Ramos (cell line): ENCODE results near the gene RUFY3.
"Not testable (repeated sequence)": the region's sequence is repeated elsewhere in the genome, so short reads cannot be mapped to it uniquely, and the experiment has no call there.

Source experiments
- in situ Hi-C: fragments of 300-500 bp; cut with MboI; formaldehyde crosslinking; loops from one replicate; pipeline ENCODE4 v1.14.3; 2022; ENCODE audit warnings: low sequenced_read_pairs; ENCODE audit not compliant: unreplicated experiment

The RUFY3 gene

DNA sequence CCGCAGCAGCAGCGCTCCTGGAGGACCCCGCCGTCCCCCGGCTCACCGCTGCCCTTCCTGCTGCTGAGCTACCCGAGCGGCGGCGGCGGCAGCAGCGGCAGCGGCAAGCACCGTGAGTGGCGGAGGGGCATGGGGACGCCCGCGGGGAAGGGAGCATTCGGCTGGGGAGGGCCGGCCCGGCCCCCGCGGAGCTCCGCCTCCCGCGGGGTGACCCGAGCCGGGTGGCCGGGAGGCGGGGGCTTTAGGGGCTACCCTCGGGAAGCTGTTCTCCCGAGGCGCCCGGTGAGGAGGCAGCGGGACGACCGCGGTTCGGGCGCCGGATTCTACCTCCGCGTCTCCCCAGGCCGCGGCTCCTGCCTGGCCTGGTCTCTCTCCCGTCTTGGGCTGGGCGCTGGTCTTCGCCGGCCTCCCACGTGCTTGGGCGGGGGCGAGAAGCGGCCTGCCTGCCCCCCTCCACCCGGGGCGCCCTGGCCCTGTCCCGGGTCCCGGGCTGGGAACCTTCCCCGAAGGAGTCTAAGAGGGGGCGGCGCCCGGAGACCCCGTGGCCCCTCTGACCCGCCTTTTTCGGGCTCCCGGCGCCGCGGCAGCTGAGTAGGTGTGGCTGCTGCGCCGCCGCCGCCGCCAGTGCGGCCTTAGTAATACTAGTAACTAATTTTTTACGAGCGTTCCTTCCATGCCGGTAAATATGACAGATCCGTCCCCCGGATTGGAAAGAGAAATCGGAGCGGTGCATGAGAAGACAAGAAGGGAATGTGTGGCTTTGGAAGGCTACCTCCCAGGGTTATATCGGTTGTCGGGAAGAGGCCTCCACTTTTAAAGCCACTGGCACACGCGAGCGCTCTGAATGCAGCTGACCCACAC is 16.4 kb upstream of the RUFY3 start:
- in situ Hi-C loops: no loop called here

DNA sequence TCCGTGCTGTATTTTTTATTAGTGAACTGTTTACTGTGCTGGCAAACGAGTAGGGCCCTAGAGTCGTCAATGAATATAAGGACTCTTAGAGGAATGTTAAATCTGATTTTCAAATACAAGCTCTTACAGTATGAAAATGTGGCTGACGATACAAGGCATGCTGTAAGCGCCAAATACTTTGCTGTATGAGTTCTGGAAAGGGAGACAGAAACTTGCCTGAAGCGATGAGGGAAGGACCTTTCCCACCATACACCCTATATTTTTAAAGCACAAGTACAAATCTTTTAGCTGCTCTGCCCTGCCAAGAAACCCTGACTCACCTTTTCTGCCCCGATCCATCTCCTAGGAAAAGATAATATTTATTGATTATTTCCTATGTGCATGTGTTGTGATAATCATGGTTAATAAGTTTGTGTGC is 15.7 kb upstream of the RUFY3 start:
- in situ Hi-C loops: no loop called here

DNA sequence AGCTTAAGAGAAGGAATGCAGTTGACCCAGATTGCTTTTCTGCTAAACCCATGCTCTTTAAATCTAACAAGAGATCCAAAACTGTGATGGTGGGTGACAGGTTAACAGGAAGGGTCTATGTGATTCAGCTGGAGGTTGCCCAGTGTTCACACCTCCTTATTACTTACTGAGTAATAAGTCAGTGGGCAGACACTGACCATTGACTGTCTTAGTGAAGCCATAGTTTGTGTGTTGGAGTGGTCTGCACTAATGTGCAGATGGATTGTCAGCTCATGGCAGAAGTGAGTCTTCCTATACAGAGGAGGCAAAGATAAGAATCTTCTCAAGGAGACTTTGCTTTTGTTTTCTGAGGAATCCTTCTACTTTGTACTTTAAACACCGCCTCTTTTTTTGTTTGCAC is 15.2 kb upstream of the RUFY3 start:
- in situ Hi-C loops: no loop called here

DNA sequence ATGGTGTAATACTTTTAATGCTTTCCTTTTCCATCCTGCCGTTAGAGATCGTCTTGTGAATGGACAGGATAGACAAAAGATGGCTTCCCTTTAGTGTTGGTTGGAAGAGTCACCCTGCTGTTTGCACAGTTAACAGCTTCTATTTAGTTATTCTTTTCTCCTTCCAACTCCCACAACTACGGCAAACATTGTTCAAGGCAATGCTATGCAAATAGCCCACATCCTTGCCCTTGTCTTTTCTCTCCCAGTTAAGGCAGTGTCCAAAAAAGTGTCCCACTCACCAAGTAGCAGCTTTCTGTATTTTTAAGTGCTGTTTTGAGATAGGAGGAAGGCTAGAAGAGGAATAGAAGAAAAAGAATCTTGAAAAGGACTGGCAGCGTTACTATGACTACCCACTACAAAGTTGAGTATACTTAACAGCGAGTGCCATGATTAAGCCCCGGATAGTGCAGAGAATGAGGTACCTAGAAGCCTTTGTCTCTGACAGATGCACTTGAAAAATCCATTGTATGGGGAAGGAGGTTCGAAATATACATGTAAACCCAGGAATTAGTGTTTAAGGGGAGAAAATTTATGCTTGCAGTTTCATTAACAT is 12.1 kb upstream of the RUFY3 start:
- in situ Hi-C loops: no loop called here

DNA sequence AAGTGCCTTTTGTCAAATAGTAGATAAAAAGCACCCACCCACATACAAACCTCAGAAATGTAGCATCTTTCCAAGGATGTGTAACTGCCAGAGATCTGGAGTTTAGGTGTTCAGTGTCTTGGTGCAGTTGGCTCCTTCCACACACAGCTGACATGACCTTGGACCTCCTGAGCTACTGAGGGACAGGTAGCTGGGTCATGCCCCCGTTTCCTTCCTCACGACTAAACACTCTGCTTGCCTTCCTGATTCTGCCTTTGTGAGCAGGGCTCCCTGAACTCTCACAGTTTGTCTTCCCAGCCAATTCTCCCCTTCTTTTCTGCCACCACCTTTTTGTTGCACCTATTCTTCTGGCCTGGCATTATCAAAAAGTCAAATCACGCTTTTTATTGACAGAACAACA is 10.2 kb upstream of the RUFY3 start:
- in situ Hi-C loops: no loop called here

DNA sequence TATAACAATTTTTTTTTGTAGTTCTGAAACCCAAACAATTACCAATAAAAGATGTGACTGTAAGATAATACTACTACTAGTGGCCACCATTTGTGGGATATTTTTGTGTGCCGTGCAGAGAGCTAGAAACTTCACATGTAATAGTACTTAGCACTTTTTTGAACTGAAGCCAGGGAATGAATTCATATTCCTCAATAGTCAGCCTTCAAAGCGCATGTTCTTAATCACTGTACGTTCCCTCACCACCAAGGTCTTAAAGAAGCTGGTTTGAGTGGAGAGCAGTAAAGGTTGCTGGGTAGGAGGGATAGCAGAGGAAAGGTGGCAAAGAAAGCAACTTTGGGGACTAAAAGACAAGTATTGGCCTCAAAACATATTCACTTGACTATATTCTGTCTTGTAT is 9.6 kb upstream of the RUFY3 start:
- in situ Hi-C loops: no loop called here

DNA sequence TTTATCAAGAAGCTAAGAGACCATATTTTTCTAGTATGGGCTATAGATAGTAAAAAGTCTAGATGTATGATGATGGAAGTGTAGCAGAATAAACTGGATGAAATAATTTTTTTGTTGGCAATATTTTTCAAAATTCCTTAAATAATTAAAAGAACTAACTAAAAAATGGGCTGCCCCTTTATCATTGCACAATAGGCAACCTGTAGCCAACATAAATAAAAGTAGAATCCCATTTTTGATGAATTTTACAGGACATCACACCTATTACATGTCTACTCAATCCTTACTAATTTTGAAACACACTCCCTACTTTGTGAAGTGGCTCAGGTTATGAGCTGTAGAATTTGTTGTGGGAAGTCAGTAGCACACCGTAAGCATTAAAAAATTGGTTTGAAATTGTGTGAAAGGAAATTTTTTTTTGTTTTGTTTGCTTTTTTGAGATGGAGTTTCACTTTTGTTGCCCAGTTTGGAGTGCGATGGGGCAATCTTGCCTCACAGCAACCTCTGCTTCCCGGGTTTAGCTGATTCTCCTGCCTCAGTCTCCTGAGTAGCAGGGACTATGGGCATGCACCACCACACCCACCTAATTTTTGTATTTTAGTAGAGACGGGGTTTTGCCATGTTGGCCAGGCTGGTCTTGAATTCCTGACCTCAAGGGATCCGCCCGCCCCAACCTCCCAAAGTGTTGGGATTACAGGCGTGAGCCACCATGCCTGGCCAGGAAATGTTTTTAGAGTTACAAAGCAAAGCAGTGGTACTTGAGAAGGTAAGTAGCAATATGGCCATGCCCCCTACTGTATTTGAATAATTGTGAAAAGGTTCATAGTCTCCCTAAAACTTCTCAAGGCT is 8.9 kb upstream of the RUFY3 start:
- in situ Hi-C loops: no loop called here

DNA sequence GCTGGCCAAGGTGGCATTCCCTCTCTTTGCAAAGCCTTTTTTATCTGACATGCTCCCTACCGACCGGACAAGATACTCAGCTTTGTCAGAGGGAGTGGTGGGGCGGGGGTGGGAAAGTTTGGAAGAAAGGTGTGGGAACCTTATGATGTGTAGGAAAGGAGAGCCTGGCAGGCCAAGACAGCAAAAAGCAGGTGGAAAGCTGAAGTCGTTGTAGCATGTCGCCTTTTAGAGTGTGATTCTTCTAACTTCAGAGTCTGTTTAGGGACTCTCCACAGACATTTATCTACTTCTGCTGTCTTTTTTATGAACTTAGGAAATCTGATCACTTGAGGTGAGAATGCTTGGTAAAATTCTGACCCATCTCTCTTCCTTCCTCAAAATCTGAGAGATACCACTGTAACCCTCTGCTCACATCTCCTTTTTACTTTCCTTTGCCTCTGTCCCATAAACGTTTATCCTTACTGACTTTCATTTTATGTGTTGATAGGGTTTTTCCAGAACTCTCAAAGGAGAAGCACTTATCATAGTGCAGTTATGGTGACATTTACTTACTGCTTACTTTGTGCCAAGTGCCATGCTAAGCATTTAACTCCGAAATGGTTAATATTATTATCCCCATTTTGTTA is 8.2 kb upstream of the RUFY3 start:
- in situ Hi-C loops: no loop called here

DNA sequence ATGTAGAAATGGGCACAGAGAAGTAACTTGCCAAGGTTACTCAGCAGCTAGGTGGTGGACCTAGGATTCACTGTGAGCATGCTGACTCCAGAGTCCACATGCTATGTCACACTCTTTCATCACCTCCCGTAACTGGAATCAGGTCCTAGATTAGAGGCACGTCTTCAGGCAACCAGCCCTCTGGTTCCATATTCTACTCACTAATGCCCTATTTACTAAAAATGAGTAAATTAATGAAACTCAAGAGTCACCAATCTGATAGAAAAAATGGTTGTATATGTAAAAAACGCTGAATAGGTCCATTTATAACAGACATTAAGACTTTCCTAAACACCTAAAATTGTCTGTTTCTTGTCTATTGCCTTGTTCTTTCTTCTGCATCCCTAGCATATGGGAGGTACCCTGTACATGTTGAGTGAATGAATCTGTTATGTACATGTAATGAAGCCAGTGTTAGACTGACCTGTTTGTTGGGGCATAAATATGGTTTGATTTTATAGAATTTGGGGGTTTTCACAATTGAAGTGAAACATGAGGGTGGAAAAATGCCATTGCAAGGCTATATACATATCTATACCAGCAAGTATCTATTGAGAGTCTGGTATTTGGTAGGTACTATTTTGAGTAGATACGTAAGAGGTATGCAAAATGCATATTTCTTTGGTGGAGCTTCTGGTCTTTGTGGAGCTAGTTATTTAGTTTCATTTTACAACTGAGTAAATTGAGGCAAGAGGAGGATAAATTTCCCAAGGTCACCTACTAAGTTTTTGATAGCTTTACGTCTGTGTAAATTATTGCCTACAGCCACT is 7.5 kb upstream of the RUFY3 start:
- in situ Hi-C loops: no loop called here

DNA sequence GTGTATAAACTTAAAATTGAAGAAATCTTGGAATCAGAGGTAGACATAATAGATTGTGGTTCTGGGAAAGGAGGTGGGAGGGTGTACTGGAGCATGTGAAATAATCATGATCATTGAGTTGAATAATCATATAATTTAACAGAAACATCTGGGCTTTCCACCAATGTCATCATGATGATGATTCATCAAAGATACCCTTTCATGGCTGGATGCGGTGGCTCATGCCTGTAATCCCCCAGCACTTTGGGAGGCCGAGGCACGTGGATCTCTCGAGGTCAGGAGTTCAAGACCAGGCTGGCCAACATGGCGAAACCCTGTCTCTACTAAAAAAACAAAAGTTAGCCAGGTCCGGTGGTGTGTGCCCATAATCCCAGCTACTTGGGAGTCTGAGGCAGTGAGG is 6.7 kb upstream of the RUFY3 start:
- in situ Hi-C loops: no loop called here

DNA sequence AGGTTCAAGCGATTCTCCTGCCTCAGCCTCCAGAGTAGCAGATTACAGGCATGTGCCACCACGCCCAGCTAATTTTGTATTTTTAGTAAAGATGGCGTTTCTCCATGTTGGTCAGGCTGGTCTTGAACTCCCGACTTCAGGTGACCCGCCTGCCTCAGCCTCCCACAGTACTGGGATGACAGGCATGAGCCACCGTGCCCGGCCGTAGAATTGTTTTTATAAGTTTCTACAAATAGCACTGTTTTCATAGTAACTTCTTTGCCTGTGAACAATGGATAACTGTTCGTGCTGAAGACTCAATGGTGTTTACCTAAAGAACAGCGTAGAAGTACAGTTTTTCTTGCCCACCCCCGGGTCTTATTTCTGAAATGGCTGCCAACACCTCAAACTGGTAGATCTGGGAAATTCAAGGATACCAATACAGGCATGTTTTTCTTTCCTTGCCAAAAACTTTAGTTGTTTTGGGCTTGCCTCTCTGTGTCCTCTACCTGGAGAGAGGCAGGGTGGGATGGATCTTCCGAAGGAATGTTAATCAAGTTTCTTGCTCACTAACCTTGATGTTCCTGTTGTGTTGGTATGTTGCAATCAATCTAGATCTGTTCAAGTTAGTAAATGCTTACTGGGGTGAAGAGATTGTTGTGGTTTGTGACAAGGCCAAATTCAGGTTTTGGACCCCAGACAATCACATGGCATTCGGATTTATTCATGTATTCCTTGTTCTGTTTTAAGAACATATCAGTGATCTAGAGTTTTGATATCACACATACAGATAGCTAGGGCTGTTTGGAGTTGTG is 2.8 kb upstream of the RUFY3 start:
- in situ Hi-C loops: no loop called here

DNA sequence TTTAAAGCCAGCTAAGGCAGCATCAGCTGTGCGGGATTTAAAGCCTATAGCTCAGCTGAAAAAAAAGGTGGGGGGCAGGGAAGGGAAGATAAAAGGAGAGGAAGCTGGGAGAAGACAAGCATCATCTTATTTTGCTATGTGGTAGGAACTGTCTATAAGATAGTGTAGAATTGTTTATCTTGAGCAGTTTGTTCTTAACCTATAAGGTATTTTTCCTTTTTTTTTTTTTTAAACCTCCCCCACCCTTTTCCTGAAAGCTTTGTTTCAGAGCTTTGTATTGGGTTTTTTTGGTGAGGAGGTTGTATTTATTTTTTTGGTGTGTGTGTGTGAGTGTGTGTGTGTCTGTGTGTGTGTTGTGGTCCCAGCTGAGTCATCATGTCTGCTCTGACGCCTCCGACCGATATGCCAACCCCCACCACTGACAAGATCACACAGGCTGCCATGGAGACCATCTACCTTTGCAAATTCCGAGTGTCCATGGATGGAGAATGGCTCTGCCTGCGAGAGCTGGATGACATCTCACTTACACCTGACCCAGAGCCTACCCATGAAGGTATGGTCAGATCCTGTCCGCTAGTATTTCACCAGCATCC is 531 bp downstream of the RUFY3 start:
- in situ Hi-C loops: no loop called here

DNA sequence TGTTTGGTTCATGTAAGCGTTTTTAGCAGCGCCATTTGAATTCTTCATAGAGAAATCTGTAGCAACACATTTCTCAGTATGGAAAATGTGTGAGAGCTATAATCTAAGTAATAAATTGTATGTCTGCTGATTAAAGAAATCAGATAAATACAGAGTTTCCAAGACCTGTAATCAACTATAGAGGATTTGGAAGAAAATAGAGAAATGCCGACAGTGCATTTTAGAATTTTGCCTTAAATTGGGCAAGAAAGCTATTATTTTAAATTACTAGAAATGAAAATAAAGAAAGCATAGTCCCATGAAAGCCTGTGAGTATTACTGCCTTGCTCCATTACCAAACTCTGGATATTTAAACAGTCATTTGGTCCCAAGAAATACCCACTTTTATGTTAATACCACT is 2.7 kb downstream of the RUFY3 start:
- in situ Hi-C loops: no loop called here

DNA sequence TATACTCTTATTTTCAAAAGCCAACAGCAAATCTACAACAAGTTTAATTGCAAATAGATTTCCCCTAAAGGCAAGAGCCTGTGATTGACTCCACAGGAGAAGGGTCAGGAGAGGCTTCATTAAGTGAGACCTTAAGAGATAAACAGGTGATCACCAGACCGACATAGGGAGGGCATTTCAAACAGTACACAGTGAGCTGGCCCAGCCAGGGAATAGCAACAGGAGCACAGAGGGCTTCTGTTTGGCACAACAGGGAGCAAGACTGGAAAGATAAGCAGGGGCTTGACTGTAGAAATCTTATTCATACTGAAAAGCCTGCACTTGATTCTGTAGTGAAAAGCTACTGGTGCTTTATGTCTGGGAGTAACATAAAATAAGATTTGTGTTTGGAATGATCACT is 3.9 kb downstream of the RUFY3 start:
- in situ Hi-C loops: no loop called here

DNA sequence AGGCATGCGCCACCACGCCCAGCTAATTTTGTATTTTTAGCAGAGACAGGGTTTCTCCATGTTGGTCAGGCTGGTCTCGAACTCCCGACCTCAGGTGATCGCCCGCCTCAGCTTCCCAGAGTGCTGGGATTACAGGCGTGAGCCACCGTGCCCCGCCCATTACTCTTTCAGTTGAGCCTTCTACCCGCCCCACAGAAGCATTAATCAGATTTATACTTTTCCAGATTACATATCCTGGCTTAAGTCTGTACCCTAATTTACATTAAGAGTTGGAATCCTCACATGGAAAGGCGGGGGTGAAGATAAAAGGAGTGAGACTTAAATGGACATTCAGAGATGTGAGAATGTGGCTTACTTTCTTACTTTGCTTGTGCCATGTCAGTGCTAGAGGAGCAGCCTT is 4.8 kb downstream of the RUFY3 start:
- in situ Hi-C loops: not testable (repeated sequence)

DNA sequence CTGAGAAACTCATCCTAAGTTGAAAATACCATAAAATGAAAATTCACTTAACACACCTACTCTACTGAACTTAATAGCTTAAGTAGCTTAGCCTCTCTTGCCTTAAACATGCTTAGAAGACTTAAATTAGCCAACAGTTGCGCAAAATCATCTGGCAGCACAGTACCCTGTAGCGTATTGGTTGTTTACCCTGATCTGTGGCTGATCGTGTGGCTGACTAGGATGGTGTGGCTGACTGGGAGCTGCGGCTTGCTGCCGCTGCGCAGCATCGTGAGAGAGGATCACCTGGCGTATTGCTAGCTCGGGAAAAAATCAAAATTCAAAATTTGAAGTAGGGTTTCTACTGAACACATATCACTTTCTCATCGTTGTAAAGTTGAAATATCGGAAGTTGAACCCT is 6.3 kb downstream of the RUFY3 start:
- in situ Hi-C loops: no loop called here

DNA sequence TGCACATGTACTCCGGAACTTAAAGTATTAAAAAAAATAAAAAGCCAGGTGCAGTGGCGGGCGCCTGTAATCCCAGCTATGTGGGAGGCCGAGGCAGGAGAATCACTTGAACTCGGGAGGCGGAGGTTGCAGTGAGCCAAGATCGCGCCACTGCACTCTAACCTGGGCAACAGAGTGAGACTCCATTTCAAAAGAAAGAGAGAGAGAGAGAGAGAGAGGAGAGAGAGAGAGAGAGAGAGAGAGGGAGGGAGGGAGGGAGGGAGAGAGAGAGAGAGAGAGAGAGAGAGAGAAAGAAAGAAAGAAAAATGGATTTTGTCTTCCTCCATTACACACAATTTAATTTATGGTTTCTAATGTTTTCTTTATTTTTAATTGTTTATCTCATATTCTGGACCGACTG is 11.1 kb downstream of the RUFY3 start:
- in situ Hi-C loops: not testable (repeated sequence)

DNA sequence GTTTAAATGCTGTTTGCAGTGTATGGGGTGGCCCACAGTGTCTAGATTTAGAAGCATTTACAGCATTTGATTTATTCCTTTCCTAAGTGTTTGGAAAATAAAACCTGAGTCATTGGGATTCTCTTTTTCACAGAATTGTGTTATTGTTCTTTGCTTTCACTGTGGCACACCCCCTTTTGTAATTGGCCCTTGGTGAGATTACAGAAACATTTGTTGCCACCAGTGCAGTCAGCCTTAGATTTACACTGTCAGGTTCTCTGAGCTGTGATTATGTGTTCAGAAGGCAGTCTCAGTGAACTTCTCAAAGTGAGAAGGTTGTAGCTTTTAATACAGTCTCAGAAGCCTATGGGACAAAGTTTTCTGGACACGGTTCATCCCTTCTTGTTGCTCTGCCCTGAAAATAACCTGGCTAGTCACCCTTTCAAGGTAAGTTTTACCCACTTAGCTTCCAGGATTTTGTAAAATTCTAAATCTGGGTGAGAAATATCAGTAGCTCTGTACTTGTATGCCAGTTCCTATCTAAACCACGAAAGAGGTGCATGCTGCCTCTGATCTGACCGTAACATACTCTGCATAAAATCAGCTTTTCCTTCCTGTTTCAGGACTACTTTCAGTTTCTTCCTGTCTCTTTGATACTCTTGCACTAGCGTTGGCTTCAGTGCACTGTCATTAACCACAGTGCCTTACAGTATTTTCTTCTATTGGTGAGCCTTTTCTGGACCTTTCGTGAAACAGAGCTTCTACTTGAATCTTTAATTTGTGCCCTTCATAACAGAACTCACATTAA is 12.6 kb downstream of the RUFY3 start:
- in situ Hi-C loops: no loop called here
